Measurements from ENCODE around the gene PSMA6.

Gene PSMA6

DNA sequence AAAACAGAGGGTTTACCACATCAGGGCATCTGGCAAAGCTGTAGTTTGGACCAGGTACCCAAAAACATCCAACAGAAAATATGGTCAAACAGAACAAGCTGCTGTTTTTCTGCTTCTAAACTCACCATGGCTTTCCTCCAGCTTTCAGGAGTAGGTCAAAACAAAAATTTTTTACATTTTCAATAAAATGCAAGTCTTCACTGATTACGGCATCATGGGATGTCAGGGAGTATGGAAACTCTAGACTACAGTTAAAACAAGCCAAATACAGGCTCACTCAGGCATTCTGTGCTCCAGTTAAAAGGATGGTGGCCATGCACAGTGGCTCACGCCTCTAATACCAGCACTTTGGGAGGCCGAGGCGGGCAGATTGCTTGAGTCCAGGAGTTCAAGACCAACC, 47.1 kb upstream of the PSMA6 start:
- TF ChIP-seq YY1 (IDR thresholded peaks at IDR 0.05; ENCODE audit: low read depth) (no peak), FOXM1 (IDR thresholded peaks at IDR 0.05; ENCODE audit: borderline replicate concordance, low read depth) (no peak), ZBTB7A (IDR thresholded peaks at IDR 0.05; ENCODE audit: low read depth) (no peak), TAF1 (IDR thresholded peaks at IDR 0.05; ENCODE audit: low read depth) (no peak), EP300 (IDR thresholded peaks at IDR 0.05; ENCODE audit: borderline replicate concordance) (no peak), NFIC (IDR thresholded peaks at IDR 0.05) (no peak), RAD21 (IDR thresholded peaks at IDR 0.05; ENCODE audit: low read depth) (no peak), TEAD4 (IDR thresholded peaks at IDR 0.05) (no peak), EGR1 (IDR thresholded peaks at IDR 0.05) (no peak), CEBPB (IDR thresholded peaks at IDR 0.05) (no peak)
- TF ChIP-seq, protein P1, sequence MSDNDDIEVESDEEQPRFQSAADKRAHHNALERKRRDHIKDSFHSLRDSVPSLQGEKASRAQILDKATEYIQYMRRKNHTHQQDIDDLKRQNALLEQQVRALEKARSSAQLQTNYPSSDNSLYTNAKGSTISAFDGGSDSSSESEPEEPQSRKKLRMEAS (IDR thresholded peaks at IDR 0.05), result no peak
- TF ChIP-seq, protein P2, sequence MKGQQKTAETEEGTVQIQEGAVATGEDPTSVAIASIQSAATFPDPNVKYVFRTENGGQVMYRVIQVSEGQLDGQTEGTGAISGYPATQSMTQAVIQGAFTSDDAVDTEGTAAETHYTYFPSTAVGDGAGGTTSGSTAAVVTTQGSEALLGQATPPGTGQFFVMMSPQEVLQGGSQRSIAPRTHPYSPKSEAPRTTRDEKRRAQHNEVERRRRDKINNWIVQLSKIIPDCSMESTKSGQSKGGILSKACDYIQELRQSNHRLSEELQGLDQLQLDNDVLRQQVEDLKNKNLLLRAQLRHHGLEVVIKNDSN (IDR thresholded peaks at IDR 0.05), result no peak
- TF ChIP-seq, protein P3, sequence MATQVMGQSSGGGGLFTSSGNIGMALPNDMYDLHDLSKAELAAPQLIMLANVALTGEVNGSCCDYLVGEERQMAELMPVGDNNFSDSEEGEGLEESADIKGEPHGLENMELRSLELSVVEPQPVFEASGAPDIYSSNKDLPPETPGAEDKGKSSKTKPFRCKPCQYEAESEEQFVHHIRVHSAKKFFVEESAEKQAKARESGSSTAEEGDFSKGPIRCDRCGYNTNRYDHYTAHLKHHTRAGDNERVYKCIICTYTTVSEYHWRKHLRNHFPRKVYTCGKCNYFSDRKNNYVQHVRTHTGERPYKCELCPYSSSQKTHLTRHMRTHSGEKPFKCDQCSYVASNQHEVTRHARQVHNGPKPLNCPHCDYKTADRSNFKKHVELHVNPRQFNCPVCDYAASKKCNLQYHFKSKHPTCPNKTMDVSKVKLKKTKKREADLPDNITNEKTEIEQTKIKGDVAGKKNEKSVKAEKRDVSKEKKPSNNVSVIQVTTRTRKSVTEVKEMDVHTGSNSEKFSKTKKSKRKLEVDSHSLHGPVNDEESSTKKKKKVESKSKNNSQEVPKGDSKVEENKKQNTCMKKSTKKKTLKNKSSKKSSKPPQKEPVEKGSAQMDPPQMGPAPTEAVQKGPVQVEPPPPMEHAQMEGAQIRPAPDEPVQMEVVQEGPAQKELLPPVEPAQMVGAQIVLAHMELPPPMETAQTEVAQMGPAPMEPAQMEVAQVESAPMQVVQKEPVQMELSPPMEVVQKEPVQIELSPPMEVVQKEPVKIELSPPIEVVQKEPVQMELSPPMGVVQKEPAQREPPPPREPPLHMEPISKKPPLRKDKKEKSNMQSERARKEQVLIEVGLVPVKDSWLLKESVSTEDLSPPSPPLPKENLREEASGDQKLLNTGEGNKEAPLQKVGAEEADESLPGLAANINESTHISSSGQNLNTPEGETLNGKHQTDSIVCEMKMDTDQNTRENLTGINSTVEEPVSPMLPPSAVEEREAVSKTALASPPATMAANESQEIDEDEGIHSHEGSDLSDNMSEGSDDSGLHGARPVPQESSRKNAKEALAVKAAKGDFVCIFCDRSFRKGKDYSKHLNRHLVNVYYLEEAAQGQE (IDR thresholded peaks at IDR 0.05; ENCODE audit: low read depth), result no peak

DNA sequence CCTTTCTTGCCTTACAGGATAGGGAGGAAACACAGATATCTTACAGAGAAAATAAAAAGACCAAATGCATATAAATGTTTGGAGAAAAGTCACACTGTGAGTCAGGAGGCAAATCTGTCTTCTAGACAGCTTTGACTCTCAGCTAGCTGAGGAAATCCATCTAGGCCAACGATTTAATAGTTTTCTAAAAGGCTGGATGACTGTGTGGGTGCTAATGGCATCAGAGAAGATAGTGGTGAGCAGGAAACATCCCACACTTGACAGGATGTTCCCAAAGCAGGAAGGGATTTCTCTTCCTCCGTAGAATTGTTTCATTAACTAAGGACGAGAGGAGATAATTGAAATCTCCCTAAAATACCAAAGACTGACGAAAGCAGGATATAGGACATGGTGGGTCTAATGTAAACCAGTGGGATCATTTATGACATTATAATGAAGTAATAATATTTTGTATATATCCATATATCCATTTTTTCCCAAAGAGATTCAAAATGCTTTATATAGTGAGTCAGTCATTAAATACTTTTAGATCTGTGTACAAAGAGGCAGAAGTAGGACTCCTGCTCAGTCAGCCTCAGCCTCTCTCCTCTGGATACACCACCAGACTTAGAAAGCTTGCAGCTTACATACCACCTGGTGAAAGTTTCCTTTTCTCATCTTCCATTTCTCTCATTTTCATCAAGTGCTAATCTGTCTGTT, 44.3 kb upstream of the PSMA6 start:
- no peak for TF ChIP-seq TEAD4 (IDR thresholded peaks at IDR 0.05)
- no peak for TF ChIP-seq EGR1 (IDR thresholded peaks at IDR 0.05)
- no peak for TF ChIP-seq CEBPB (IDR thresholded peaks at IDR 0.05)
- TF ChIP-seq, protein P3 (IDR thresholded peaks at IDR 0.05; ENCODE audit: low read depth), result no peak
- TF ChIP-seq EP300 (IDR thresholded peaks at IDR 0.05; ENCODE audit: borderline replicate concordance), result no peak
- no peak for TF ChIP-seq FOXM1 (IDR thresholded peaks at IDR 0.05; ENCODE audit: borderline replicate concordance, low read depth)
- TF ChIP-seq NFIC (IDR thresholded peaks at IDR 0.05), result no peak
- TF ChIP-seq, protein P1 (IDR thresholded peaks at IDR 0.05), result no peak
- no peak for TF ChIP-seq ZBTB7A (IDR thresholded peaks at IDR 0.05; ENCODE audit: low read depth)
- no peak for TF ChIP-seq YY1 (IDR thresholded peaks at IDR 0.05; ENCODE audit: low read depth)
- TF ChIP-seq CREB1 (IDR thresholded peaks at IDR 0.05; ENCODE audit: low read depth), result no peak
- TF ChIP-seq RAD21 (IDR thresholded peaks at IDR 0.05; ENCODE audit: low read depth), result no peak
- no peak for TF ChIP-seq TCF12 (IDR thresholded peaks at IDR 0.05; ENCODE audit: low read depth)
- no peak for TF ChIP-seq TAF1 (IDR thresholded peaks at IDR 0.05; ENCODE audit: low read depth)
- TF ChIP-seq, protein P2 (IDR thresholded peaks at IDR 0.05), result no peak

DNA sequence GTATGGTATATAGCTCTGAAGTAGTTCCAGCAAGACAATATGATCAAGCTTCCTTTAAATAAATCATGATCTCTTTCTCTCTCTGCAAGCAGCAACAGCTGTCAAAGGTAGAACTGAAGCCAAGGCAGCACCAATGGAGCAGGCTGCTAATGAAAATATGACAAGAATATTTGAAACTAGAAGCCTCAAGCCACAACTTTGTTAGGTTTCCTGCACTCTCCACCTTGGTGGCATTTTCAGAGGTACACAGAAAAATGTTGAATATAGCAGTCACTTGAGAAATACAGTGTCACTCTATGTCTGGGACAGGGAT, 43.8 kb upstream of the PSMA6 start:
- TF ChIP-seq, protein P3 (IDR thresholded peaks at IDR 0.05; ENCODE audit: low read depth), result no peak
- TF ChIP-seq CEBPB (IDR thresholded peaks at IDR 0.05) (no peak), RAD21 (IDR thresholded peaks at IDR 0.05; ENCODE audit: low read depth) (no peak), TCF12 (IDR thresholded peaks at IDR 0.05; ENCODE audit: low read depth) (no peak), TAF1 (IDR thresholded peaks at IDR 0.05; ENCODE audit: low read depth) (no peak), EP300 (IDR thresholded peaks at IDR 0.05; ENCODE audit: borderline replicate concordance) (no peak), CREB1 (IDR thresholded peaks at IDR 0.05; ENCODE audit: low read depth) (no peak), YY1 (IDR thresholded peaks at IDR 0.05; ENCODE audit: low read depth) (no peak), FOXM1 (IDR thresholded peaks at IDR 0.05; ENCODE audit: borderline replicate concordance, low read depth) (no peak), ZBTB7A (IDR thresholded peaks at IDR 0.05; ENCODE audit: low read depth) (no peak), TEAD4 (IDR thresholded peaks at IDR 0.05) (no peak), NFIC (IDR thresholded peaks at IDR 0.05) (no peak), EGR1 (IDR thresholded peaks at IDR 0.05) (no peak)
- TF ChIP-seq, protein P2 (IDR thresholded peaks at IDR 0.05), result no peak
- TF ChIP-seq, protein P1 (IDR thresholded peaks at IDR 0.05), result no peak
